IPS-11a (cell line): ENCODE results near the gene TRPC4AP.

Experiments
- H3K4me3 ChIP-seq: one replicate; pipeline ENCODE4 v1.5.1; 2013; ENCODE audit warnings: low read depth, low read length, control low read depth

Gene TRPC4AP

GRCh38 chr20:35018590-35019371 is 73.8 kb downstream of the TRPC4AP start:
- H3K4me3 ChIP-seq, result no peak overlapping the region

DNA sequence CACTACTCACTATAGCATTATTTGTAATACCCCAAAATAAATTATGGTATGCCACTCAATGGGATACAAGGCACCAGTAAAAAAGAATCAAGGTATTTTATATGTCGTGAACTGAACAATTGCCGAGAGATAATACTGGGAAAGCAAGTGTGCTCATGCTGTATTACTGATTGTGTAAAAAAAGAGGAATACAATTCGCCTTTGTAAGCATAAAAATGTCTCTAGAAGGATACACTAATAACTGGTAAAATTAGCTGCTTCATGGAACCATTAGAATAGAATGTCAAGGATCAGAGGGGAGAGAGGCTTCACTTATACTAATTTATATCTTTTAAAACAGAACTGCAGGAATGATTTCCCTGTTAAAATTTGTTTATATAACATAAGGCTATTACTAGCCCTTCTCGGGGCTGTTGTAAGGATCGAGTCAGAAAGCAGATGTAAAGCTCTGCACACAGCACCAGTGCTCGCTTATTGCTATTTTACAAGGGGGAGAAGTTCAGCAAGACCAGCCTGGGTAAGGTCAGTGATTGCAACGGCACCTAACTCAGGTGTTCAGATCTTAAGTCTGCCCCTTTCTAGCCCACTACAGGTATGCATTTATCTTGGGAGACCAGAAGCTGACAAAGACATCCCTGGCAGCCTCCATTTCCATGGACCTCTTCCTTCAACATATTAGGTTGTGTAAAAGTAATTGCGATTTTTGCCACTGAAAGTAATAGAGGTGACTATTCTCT is 75.3 kb downstream of the TRPC4AP start:
- no peak overlapping the region for H3K4me3 ChIP-seq

DNA sequence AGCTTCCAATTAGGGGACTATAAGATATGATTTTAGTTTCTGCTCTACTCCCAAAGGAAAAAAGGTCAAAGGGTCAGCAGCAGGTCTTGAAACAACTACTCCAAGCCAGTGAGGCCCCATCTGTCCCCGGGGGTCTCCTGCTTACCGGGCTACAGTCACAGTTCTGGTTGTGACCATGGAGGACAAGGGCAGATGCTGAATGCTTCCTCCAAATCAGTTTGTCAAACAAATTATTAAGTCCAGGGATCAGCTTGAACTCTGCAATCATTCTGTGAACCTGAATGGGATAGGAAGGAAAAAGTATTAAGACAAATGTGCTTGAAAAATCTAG is 76.8 kb downstream of the TRPC4AP start:
- no peak overlapping the region for H3K4me3 ChIP-seq

GRCh38 chr20:35014537-35014936 is 78.1 kb downstream of the TRPC4AP start:
- no peak overlapping the region for H3K4me3 ChIP-seq

DNA sequence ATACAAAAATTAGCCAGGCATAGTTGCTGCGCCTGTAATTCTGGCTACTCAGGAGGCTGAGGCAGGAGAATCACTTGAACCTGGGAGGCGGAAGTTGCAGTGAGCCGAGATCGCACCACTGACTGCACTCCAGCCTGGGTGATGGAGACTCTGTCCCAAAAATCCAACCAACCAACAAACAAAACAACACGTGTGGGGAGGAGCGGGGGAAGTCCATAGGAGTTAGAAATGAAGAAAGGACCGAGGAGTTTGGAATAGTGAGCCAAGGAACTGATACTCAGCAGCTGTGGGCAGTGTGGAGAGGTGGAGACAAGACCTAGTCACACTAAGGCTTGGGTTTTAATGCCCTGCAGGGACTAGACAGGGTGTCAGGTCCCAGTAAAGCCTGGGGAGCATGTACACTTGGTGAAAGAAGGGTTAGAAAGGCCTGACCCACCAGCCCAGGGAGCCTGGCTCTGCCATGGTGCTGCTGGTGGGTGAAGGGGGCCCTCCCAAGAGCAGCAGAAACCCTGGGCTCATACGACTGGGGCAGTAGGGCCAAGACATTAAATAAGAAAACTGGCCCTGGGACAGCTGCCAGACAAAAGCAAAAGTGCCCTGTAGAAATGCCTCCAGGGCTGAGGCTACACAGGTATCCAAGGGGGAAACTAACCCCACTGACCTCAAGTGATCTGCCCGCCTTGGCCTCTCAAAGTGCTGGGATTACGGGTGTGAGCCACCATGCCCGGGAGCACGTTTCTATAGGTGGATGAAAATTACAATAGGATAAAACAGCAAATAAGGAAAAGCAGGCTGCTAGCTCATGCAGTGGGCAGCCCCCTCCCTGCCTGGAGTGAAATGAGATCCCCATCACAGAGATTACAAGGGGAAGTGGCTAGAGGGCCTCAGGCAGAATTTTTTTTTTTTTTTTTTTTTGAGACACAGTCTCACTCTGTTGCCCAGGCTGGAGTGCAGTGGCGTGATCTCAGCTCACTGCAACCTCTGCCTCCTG is 78.9 kb downstream of the TRPC4AP start:
- H3K4me3 ChIP-seq, result no peak overlapping the region

- H3K4me3 ChIP-seq, result no peak overlapping the region
These were observed 80.2 kb downstream of the TRPC4AP start for GRCh38 chr20:35012227-35013069.

GRCh38 chr20:35011589-35012226 is 80.9 kb downstream of the TRPC4AP start:
- H3K4me3 ChIP-seq, result no peak overlapping the region

DNA sequence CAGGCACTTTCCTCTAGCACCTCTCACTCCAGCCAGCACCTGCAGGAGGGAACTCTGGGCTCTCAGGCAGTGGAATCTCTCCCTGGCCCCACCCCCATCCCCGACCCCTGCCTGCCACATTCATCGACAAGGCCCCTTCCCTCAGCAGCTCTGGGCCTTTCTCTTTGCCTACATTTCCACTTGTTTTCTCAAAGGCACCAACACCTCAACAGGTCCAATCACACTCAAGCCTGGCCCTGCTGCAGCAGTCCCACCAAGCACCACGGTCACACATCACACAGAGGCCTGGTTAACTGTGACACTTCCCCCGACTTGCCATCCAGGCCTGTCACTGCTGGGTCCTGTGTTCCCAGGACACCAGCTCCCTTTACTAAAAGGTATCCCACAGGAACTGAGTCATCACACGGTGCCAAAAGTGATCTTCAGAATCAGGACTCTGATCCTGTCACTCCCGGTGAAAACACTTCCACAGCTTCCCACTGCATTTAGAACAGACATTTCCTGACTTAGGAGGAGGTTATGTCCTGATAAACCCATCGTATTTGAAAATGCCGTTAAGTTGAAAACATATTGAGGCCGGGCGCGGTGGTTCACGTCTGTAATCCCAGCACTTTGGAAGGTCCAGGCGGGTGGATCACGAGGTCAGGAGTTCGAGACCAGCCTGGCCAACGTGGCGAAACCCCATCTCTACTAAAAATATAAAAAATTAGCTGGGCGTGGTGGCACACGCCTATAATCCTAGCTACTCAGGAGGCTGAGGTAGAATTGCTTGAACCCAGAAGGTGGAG is 82.0 kb downstream of the TRPC4AP start:
- no peak overlapping the region for H3K4me3 ChIP-seq

DNA sequence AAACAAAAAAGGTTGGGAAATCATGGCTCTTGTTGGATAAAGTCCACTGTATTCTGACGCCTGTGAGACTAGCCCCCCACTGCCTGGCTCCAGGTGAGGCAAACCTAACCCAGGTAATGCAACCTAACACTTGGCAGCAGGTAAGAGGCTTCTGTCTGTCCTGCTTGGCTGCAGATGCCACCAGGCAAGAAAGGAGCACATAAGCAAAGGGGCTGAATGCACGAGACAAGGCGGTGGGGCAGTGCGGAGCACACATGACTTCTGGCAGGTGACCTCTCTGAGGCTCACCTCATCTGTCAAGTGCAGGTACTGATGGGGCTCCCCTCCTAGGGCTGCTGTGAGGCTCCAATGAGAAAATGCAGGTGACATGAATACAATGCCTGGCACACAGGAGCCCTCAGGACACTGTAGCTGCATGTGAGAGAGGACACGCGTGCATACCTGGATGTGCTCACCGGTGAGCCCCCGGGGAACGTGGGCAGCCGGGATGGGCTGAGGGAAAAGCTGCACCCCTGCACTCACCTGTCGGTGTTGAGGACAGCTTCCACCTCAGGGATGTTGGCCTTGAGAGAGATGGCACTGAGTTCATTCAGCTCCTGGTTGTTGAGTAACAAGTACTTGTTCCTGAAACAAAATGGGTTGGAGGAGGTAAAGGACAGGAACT is 82.8 kb downstream of the TRPC4AP start:
- no peak overlapping the region for H3K4me3 ChIP-seq

DNA sequence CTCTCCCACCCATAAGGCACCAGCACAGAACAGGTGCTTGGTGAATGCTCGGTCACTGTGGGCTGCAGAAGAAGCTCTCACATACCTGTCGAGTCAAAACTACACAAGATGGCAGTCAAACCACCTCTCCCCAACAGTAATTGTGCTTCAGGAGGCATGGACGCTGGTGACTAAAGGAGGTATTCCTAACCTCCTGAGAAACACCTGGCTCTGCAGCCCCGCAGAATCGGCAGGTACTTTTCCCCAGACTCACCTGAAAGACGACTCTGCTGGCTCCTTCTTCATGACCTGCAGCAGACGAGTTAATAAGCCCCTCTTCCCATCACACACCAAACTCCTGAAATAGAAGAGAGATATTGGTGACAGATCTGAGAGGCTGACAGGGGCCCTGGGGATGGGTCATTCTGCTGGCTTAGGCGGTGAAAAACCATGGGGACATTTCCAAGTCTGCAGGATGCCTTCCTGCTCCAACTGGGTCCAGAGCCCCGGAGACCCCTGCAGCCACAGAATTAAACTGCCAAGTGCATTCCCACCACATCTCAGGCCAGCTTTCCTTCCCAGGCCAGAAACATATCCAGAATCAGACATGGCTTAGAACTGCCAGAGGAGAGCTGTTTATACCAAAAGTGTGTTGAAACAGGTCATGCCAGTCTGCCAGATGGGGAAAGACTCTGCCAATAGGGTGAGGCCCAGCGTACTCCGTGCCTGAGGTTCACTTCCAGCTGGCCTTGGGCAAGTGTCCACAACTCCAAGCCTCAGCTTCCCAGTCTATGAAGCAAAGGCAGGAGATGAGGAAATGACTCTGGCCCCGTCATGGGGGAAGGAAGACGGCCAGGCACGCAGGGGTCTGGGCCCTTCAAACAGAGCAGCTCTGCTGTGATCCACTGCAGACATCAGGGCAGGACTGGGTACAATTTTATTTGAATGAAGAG is 83.9 kb downstream of the TRPC4AP start:
- no peak overlapping the region for H3K4me3 ChIP-seq

DNA sequence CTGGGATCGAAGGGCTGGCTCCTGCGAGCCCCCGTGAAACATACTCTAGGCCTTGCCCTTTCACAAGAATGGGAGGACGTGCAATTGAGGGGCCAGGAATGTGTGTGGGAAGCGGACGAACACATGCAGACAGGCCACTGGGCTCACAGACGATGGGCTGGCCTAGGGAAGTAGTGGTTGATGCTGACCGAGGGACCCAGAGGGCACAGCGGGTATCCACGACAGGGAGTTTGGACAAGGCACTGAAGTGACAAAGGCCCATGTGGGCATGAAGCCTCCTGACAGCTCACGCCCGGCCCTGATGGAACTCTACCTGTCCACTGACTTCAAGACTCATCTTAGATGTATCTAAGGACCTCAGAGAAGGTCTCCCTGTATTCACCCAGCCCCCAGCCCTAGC is 84.7 kb downstream of the TRPC4AP start:
- no peak overlapping the region for H3K4me3 ChIP-seq

- H3K4me3 ChIP-seq, result no peak overlapping the region
These were observed 85.2 kb downstream of the TRPC4AP start for GRCh38 chr20:35007413-35007812.

DNA sequence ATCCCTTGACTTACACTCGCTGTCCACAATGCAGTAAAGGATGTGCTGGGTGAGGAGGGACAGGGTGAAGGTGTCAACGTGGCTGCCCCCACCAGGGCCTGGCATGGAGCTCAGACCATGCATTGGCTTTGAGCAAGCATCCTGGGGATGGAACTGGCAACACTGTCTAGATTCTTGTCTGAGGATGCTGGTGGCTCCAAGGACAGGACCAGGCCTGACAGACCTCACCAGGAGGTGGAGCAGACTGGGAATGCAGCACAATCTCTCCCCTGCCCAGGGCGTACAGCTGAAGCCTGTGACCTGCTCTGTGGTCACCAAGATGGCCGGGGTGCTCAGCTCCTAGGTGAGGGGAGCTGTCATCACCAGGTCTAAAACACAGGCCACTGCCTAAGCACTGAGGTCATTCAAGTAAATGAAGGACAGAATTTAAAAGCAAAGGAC is 86.1 kb downstream of the TRPC4AP start:
- no peak overlapping the region for H3K4me3 ChIP-seq

DNA sequence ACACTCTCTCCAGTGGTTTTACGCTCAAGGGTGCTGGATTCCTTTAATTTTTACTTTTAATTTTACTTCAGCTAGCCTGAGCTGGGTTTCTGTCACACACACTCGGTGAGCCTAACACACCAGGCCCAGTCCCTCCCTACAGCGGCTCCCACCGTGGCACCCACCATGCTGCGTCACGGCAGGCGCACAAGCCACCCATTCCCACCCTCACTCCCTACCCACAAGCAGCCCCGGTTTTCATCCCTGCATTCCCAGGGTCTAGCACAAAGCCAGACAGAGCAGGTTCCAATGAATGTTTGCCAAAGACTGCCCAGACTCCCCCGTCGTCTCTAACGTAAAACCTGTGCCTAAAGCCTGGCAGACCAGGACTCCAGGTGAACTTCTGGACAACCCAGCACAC is 86.6 kb downstream of the TRPC4AP start:
- no peak overlapping the region for H3K4me3 ChIP-seq

- no peak overlapping the region for H3K4me3 ChIP-seq
These were observed 87.1 kb downstream of the TRPC4AP start for GRCh38 chr20:35005463-35005961.

GRCh38 chr20:35004749-35005462 is 87.7 kb downstream of the TRPC4AP start:
- H3K4me3 ChIP-seq, result no peak overlapping the region
